Peyer's patch (tissue), 4 donors: Measurements from ENCODE around the gene MPC1. TPM values are rescaled to one million over a fixed set of nuclear protein-coding genes. Genes with fewer than 3 reads are reported as not detected.
A peak's percentile ranks its signal among the peaks of the same experiment; 100 is the strongest.
"Not testable (repeated sequence)": the region's sequence is repeated elsewhere in the genome, so short reads cannot be mapped to it uniquely, and the experiment has no call there.

Experiments used
- DNase-seq, 3 donors: peaks; one replicate each; pipeline ENCODE4 v3.0.0-alpha.2; 2017 to 2019
- H3K27ac ChIP-seq, 4 donors: fragments of 200-600 bp; sonication (generic); one replicate each; pipeline ENCODE4 v1.5.1; 2016 to 2019
- H3K27me3 ChIP-seq, 2 donors: fragments of 200-600 bp; sonication (generic); one replicate each; pipeline ENCODE4 v1.5.1; 2019
- H3K36me3 ChIP-seq, 3 donors: fragments of 200-600 bp; sonication (generic); one replicate each; pipeline ENCODE4 v1.5.1; 2016 to 2019
- H3K4me1 ChIP-seq, 4 donors: fragments of 200-600 bp; sonication (generic); one replicate each; pipeline ENCODE4 v1.5.1; 2016 to 2019
- H3K4me3 ChIP-seq, 4 donors: fragments of 200-600 bp; sonication (generic); 1 replicate in 3 of 4; 2 replicates in 1 of 4; pipeline ENCODE4 v1.5.1; 2016 to 2019; ENCODE audit warnings: mild to moderate bottlenecking in 1 of 4
- H3K9me3 ChIP-seq, 4 donors: fragments of 200-600 bp; sonication (generic); one replicate each; pipeline ENCODE4 v1.5.1; 2016 to 2019; ENCODE audit warnings: mild to moderate bottlenecking in 1 of 4
- CTCF ChIP-seq, 6 experiments: fragments of 450-650 bp in 4 of 6; fragments of 200-600 bp in 2 of 6; sonication (generic) in 1 of 6; IDR thresholded peaks; one replicate each; pipeline ENCODE4 v1.5.1; 2017 to 2019; ENCODE audit warnings: antibody characterized with exemption in 6 of 6, mild to moderate bottlenecking in 3 of 6, moderate library complexity in 1 of 6
- POLR2A ChIP-seq, 2 donors: fragments of 450-650 bp; IDR thresholded peaks; one replicate each; pipeline ENCODE4 v1.5.1; 2017; ENCODE audit warnings: antibody characterized with exemption in 2 of 2, mild to moderate bottlenecking in 2 of 2, moderate library complexity in 2 of 2
- total RNA-seq, 4 donors: library from RNA; depleted of rRNA; stranded (reverse); fragments of >200 nt; gene quantifications; one replicate each; pipeline ENCODE4 v1.1.0, GENCODE V29; 2016

The MPC1 gene
- total RNA-seq, 4 donors from 2014 or later: 45.6 to 75.3 (median 59.8) TPM

- DNase-seq: no peak
- no peak overlapping the region for H3K27ac ChIP-seq
- no peaks in the 10 kb centered on the region for H3K9me3 ChIP-seq
- TF ChIP-seq CTCF (IDR thresholded peaks at IDR 0.05): no peak
- no peak for TF ChIP-seq POLR2A (IDR thresholded peaks at IDR 0.05)
- no peaks in the 10 kb centered on the region for H3K27me3 ChIP-seq
- no peaks in the 10 kb centered on the region for H3K4me1 ChIP-seq
- H3K36me3 ChIP-seq: peaks cover 0 to 27% (median 0%) of the 10 kb centered on the region in 3 donors
- no peak overlapping the region for H3K4me3 ChIP-seq
Measured at GRCh38 chr6:166366921-166367320, 15.8 kb downstream of the MPC1 start.

DNA sequence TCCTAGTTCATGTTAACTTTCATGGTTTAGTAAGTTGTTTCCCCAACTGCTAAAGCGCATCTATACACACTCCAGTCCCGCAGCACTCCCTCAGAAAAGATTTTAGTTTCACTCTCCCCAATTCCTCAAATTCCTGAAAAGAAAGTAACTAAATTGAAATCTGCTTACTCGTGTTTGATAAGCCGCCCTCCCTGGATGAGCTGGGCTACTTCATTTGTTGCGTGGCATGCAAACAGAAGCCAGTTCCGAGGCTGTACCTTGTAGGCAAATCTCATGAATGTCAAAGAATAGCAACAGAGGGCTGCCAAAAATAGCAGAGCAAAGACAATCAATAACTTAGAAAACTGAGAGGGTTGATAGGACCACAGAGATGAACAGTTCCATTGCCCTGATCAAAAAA is 16.9 kb downstream of the MPC1 start:
- no peaks in the 10 kb centered on the region for H3K9me3 ChIP-seq
- no peak for DNase-seq
- TF ChIP-seq CTCF (IDR thresholded peaks at IDR 0.05): no peak
- TF ChIP-seq POLR2A (IDR thresholded peaks at IDR 0.05): no peak
- H3K36me3 ChIP-seq: peaks cover 0 to 27% (median 0%) of the 10 kb centered on the region in 3 donors
- no peak overlapping the region for H3K4me3 ChIP-seq
- H3K27ac ChIP-seq: no peak overlapping the region
- no peaks in the 10 kb centered on the region for H3K27me3 ChIP-seq
- H3K4me1 ChIP-seq: no peaks in the 10 kb centered on the region

DNA sequence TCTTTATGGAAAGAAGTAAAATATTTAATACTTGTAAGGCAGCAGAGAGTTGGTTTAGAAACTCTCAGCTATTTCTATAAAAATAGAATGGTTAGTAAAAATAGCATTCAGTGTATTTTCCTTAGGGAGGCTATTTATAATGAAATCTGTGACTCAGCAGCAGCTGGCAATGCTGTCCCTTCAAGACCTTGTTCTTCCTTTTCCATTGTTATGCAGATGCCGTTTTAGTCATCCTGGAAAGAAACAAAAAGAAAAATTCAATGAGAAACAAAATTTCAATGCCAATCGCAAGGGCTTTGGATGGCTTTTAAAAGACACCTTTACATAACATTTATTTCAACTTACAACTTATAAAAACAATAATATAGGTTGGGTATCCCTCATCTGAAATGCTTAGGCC is 17.5 kb downstream of the MPC1 start:
- TF ChIP-seq CTCF (IDR thresholded peaks at IDR 0.05): no peak
- TF ChIP-seq POLR2A (IDR thresholded peaks at IDR 0.05): no peak

GRCh38 chr6:166364456-166364855 is 18.3 kb downstream of the MPC1 start:
- DNase-seq: no peak
- no peak for TF ChIP-seq POLR2A (IDR thresholded peaks at IDR 0.05)
- TF ChIP-seq CTCF (IDR thresholded peaks at IDR 0.05): no peak
- H3K4me3 ChIP-seq: no peak overlapping the region
- H3K4me1 ChIP-seq: no peaks in the 10 kb centered on the region
- H3K9me3 ChIP-seq: no peaks in the 10 kb centered on the region
- no peaks in the 10 kb centered on the region for H3K27me3 ChIP-seq
- peak overlapping the region in 1 of 4 donors; percentile 28 for H3K27ac ChIP-seq
- peaks cover 0 to 27% (median 0%) of the 10 kb centered on the region in 3 donors for H3K36me3 ChIP-seq

More for the DNA sequence above, 17.5 kb downstream of the MPC1 start:
- no peak for DNase-seq
- Histone ChIP-seq H3K27ac (no peak overlapping the region), H3K27me3 (no peaks in the 10 kb centered on the region), H3K36me3 (peaks cover 0 to 27% (median 0%) of the 10 kb centered on the region in 3 donors), H3K9me3 (no peaks in the 10 kb centered on the region), H3K4me3 (no peak overlapping the region), H3K4me1 (no peaks in the 10 kb centered on the region)

DNA sequence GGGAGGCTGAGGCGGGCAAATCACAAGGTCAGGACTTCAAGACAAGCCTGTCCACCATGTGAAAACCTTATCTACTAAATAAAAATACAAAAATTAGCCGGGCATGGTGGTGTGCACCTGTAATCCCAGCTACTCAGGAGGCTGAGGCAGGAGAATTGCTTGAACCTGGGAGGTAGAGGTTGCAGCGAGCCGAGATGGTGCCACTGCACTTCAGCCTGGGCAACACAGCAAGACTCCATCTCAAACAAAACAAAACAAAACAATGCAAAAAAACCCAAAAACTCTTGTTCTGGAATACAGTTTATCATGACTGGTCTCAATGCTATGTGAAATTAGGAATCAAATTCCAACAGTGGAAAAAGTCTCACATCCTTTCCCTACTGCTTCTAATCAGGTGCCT is 20.3 kb downstream of the MPC1 start:
- not testable (repeated sequence) for H3K9me3 ChIP-seq, H3K27ac ChIP-seq, H3K4me1 ChIP-seq, H3K27me3 ChIP-seq, H3K4me3 ChIP-seq, DNase-seq
- H3K36me3 ChIP-seq: peaks cover 0 to 27% (median 0%) of the 10 kb centered on the region in 3 donors

DNA sequence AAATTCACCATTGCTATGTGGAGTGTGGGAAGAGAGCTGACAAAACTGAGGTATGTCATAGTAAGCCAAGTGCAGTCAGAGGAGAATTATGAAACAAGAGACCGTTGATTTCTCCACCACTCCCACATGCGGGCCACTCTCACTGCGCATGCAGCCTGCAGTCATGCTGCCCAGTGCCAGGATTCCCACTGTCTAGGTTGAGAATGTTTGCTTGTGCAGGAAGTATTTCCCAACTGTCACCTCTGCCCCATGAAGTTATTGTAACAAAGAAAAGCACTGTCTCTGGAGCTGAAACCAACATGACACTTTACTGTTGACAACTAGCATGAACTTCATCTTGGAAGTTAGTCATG is 21.7 kb downstream of the MPC1 start:
- Histone ChIP-seq H3K4me3 (no peak overlapping the region), H3K36me3 (peaks cover 0 to 27% (median 0%) of the 10 kb centered on the region in 3 donors), H3K27ac (no peak overlapping the region), H3K4me1 (no peaks in the 10 kb centered on the region), H3K27me3 (no peaks in the 10 kb centered on the region), H3K9me3 (no peaks in the 10 kb centered on the region)
- DNase-seq: no peak
- TF ChIP-seq POLR2A (IDR thresholded peaks at IDR 0.05) (no peak), CTCF (IDR thresholded peaks at IDR 0.05) (no peak)
